Keratinocyte (primary cell): ENCODE measurements around the gene KRTAP3-3.

Source experiments
- EZH2 ChIP-seq: IDR thresholded peaks from one replicate; pipeline ENCODE4 v1.6.1; 2012; ENCODE audit warnings: inconsistent platforms, mild to moderate bottlenecking, low read length, moderate library complexity
- TF ChIP-seq, protein P1 (sequence below), 3 experiments: IDR thresholded peaks in 1 of 3; conservative IDR thresholded peaks in 1 of 3; optimal IDR thresholded peaks in 1 of 3; 2 replicates in 2 of 3; 3 replicates in 1 of 3; pipeline versions ENCODE3 to v1.5.1; 2011; ENCODE audit warnings: low read length in 3 of 3, mild to moderate bottlenecking in 3 of 3, moderate library complexity in 2 of 3, control low read depth in 1 of 3, inconsistent platforms in 1 of 3; ENCODE audit not compliant: insufficient read depth in 2 of 3; ENCODE audit errors: extremely low read depth in 1 of 3

GRCh38 chr17:40984226-40984625 is 9.7 kb downstream of the KRTAP3-3 start, which contains the start of gene KRT40:
- TF ChIP-seq EZH2 = no peak
- TF ChIP-seq, protein P1, sequence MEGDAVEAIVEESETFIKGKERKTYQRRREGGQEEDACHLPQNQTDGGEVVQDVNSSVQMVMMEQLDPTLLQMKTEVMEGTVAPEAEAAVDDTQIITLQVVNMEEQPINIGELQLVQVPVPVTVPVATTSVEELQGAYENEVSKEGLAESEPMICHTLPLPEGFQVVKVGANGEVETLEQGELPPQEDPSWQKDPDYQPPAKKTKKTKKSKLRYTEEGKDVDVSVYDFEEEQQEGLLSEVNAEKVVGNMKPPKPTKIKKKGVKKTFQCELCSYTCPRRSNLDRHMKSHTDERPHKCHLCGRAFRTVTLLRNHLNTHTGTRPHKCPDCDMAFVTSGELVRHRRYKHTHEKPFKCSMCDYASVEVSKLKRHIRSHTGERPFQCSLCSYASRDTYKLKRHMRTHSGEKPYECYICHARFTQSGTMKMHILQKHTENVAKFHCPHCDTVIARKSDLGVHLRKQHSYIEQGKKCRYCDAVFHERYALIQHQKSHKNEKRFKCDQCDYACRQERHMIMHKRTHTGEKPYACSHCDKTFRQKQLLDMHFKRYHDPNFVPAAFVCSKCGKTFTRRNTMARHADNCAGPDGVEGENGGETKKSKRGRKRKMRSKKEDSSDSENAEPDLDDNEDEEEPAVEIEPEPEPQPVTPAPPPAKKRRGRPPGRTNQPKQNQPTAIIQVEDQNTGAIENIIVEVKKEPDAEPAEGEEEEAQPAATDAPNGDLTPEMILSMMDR (optimal IDR thresholded peaks at IDR 0.05 in 1 of 3, IDR thresholded peaks at IDR 0.05 in 1 of 3, conservative IDR thresholded peaks at IDR 0.05 in 1 of 3; ENCODE audit: extremely low read depth in 1 of 3, insufficient read depth in 2 of 3, low read length in 3 of 3) = no peak
